ENCODE measurements around the gene SEMA6D.

Gene SEMA6D

DNA sequence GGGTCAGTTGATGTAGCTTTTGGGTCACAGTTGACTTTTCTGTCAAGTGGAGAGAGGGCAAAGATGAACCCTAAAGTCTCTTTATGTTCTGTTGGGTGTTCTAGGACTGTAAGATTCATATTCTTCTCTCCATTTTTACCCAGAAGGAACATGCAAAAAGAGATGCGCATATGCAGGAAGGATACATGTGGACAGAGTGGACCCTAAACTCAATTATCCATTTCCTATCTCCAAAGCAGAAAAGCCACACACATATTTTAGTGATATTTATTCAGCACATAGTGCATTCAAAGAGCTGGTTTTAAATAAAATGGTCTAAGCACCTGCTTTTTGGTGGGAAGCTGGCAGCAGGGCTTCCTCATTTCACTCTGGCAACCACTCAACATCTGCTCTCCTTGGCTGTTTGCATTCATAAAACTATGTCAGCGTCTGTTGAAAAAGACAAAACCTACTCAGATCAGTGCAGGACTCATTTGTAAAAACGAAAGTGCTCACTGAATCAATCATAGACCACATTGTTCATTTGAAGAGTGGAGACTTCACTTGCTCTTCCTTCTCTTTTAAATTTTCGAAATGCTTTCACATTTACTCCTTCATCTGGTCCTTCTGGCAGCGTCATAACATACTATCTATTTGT, 96.6 kb downstream of the SEMA6D start:
- no peaks in the 10 kb centered on the region for H3K27me3 ChIP-seq (ENCODE audit: insufficient read depth, low read length, poor library complexity)
- ATAC-seq (ENCODE audit: insufficient read depth, low read depth) (no peak), DNase-seq (no peak)
- no peak overlapping the region for H3K27ac ChIP-seq (ENCODE audit: low read length)
- H3K9me3 ChIP-seq (ENCODE audit: insufficient read depth, low read length, severe bottlenecking), result no peaks in the 10 kb centered on the region
- no peak overlapping the region for H3K4me3 ChIP-seq (ENCODE audit: low read depth in 1 of 2, low read length in 2 of 2)
- no peak overlapping the region for H2AFZ ChIP-seq (ENCODE audit: low read depth, low read length)
- H3K4me1 ChIP-seq (ENCODE audit: insufficient read depth, low read length), result no peaks in the 10 kb centered on the region
- H3K9ac ChIP-seq (ENCODE audit: low read depth, low read length), result no peak overlapping the region
- H3K36me3 ChIP-seq (ENCODE audit: insufficient read depth, low read length), result no peaks in the 10 kb centered on the region
- H4K20me1 ChIP-seq (ENCODE audit: insufficient read depth, low read length), result no peaks in the 10 kb centered on the region
- no peaks in the 10 kb centered on the region for H3K79me2 ChIP-seq (ENCODE audit: insufficient read depth, low read length)
- no peak for TF ChIP-seq EZH2 (IDR thresholded peaks at IDR 0.05; ENCODE audit: borderline replicate concordance, low read depth, low read length, severe bottlenecking)
- TF ChIP-seq, protein P1, sequence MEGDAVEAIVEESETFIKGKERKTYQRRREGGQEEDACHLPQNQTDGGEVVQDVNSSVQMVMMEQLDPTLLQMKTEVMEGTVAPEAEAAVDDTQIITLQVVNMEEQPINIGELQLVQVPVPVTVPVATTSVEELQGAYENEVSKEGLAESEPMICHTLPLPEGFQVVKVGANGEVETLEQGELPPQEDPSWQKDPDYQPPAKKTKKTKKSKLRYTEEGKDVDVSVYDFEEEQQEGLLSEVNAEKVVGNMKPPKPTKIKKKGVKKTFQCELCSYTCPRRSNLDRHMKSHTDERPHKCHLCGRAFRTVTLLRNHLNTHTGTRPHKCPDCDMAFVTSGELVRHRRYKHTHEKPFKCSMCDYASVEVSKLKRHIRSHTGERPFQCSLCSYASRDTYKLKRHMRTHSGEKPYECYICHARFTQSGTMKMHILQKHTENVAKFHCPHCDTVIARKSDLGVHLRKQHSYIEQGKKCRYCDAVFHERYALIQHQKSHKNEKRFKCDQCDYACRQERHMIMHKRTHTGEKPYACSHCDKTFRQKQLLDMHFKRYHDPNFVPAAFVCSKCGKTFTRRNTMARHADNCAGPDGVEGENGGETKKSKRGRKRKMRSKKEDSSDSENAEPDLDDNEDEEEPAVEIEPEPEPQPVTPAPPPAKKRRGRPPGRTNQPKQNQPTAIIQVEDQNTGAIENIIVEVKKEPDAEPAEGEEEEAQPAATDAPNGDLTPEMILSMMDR (IDR thresholded peaks at IDR 0.05; ENCODE audit: borderline replicate concordance, extremely low read depth, low read length, poor library complexity, severe bottlenecking), result no peak
- H3K4me2 ChIP-seq (ENCODE audit: insufficient read depth, low read length), result no peak overlapping the region

DNA sequence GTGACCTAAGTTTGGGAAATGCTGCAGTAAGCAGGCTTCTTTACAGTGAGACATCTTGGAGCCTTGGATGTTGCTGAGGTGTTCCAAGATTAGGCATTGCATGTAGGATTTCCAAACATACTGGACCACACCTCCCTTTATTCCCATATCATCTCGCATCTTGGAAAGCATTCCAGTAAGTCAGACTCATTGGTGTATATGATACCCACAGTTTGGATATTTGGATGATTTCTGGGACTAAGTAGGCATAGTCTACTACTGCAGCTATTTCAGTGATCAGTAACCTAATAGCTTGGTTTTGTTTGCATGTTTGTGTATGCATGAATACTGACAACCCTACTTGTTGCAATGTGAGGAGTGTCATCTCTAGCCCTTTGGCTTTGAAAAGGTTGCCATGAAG, 97.3 kb downstream of the SEMA6D start:
- Histone ChIP-seq H3K9me3 (ENCODE audit: insufficient read depth, low read length, severe bottlenecking) (no peaks in the 10 kb centered on the region), H3K9ac (ENCODE audit: low read depth, low read length) (no peak overlapping the region), H3K79me2 (ENCODE audit: insufficient read depth, low read length) (no peaks in the 10 kb centered on the region), H2AFZ (ENCODE audit: low read depth, low read length) (no peak overlapping the region), H4K20me1 (ENCODE audit: insufficient read depth, low read length) (no peaks in the 10 kb centered on the region), H3K27ac (ENCODE audit: low read length) (no peak overlapping the region), H3K4me3 (ENCODE audit: low read depth in 1 of 2, low read length in 2 of 2) (no peak overlapping the region), H3K36me3 (ENCODE audit: insufficient read depth, low read length) (no peaks in the 10 kb centered on the region), H3K4me2 (ENCODE audit: insufficient read depth, low read length) (no peak overlapping the region), H3K27me3 (ENCODE audit: insufficient read depth, low read length, poor library complexity) (no peaks in the 10 kb centered on the region), H3K4me1 (ENCODE audit: insufficient read depth, low read length) (no peaks in the 10 kb centered on the region)
- no peak for DNase-seq
- TF ChIP-seq, protein P1 (IDR thresholded peaks at IDR 0.05; ENCODE audit: borderline replicate concordance, extremely low read depth, low read length, poor library complexity, severe bottlenecking), result no peak
- TF ChIP-seq EZH2 (IDR thresholded peaks at IDR 0.05; ENCODE audit: borderline replicate concordance, low read depth, low read length, severe bottlenecking), result no peak
- no peak for ATAC-seq (ENCODE audit: insufficient read depth, low read depth)

DNA sequence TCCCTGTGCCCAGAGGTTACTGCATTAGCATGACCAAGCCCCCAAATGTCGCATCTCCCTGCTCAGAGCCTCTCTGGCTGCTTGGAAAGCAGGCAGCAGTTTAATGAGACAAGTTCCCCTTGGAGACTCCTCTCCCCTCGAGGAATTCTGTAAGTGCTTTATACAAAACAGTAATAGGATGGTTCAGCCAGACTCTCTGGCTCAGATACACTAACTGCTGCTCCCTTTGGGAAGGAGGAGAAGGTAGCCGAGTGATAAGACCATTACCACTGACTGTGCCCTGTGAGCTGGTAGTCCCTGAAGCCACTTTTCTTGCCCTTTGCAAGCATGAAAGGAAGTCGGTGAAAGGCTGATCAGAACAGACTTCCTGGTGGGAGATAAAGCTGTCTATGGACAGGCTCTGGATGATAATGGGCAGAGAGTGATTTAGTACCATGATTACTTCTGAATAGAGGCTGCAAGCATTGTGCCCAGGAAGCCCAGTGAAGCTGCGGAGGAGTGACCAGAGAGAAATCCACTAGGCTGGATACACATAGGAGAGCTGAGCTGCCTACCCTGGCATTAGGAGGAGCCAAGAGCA, 100.8 kb downstream of the SEMA6D start:
- Histone ChIP-seq H3K36me3 (ENCODE audit: insufficient read depth, low read length) (no peaks in the 10 kb centered on the region), H3K9ac (ENCODE audit: low read depth, low read length) (no peak overlapping the region), H3K79me2 (ENCODE audit: insufficient read depth, low read length) (no peaks in the 10 kb centered on the region), H3K9me3 (ENCODE audit: insufficient read depth, low read length, severe bottlenecking) (no peaks in the 10 kb centered on the region), H3K4me3 (ENCODE audit: low read depth in 1 of 2, low read length in 2 of 2) (no peak overlapping the region), H3K4me2 (ENCODE audit: insufficient read depth, low read length) (no peak overlapping the region), H3K27ac (ENCODE audit: low read length) (no peak overlapping the region), H4K20me1 (ENCODE audit: insufficient read depth, low read length) (no peaks in the 10 kb centered on the region), H3K4me1 (ENCODE audit: insufficient read depth, low read length) (no peaks in the 10 kb centered on the region), H2AFZ (ENCODE audit: low read depth, low read length) (no peak overlapping the region), H3K27me3 (ENCODE audit: insufficient read depth, low read length, poor library complexity) (no peaks in the 10 kb centered on the region)
- no peak for DNase-seq
- no peak for TF ChIP-seq EZH2 (IDR thresholded peaks at IDR 0.05; ENCODE audit: borderline replicate concordance, low read depth, low read length, severe bottlenecking)
- ATAC-seq (ENCODE audit: insufficient read depth, low read depth), result no peak

- Histone ChIP-seq H3K79me2 (ENCODE audit: insufficient read depth, low read length) (no peaks in the 10 kb centered on the region), H3K4me3 (ENCODE audit: low read depth in 1 of 2, low read length in 2 of 2) (no peak overlapping the region), H4K20me1 (ENCODE audit: insufficient read depth, low read length) (no peaks in the 10 kb centered on the region), H3K4me2 (ENCODE audit: insufficient read depth, low read length) (no peak overlapping the region), H3K9me3 (ENCODE audit: insufficient read depth, low read length, severe bottlenecking) (no peaks in the 10 kb centered on the region), H3K4me1 (ENCODE audit: insufficient read depth, low read length) (no peaks in the 10 kb centered on the region), H3K27ac (ENCODE audit: low read length) (no peak overlapping the region), H3K36me3 (ENCODE audit: insufficient read depth, low read length) (no peaks in the 10 kb centered on the region), H2AFZ (ENCODE audit: low read depth, low read length) (no peak overlapping the region), H3K9ac (ENCODE audit: low read depth, low read length) (no peak overlapping the region), H3K27me3 (ENCODE audit: insufficient read depth, low read length, poor library complexity) (no peaks in the 10 kb centered on the region)
- no peak for DNase-seq
- ATAC-seq (ENCODE audit: insufficient read depth, low read depth), result no peak
- TF ChIP-seq, protein P1 (IDR thresholded peaks at IDR 0.05; ENCODE audit: borderline replicate concordance, extremely low read depth, low read length, poor library complexity, severe bottlenecking), result no peak
- TF ChIP-seq EZH2 (IDR thresholded peaks at IDR 0.05; ENCODE audit: borderline replicate concordance, low read depth, low read length, severe bottlenecking), result no peak
Measured at GRCh38 chr15:47819158-47819557, 101.9 kb downstream of the SEMA6D start.

All from DND-41 (cell line).